Ishikawa (cell line): ENCODE data around the gene CIBAR2.

Experiments
- CEBPB ChIP-seq: IDR thresholded peaks from 2 replicates; pipeline ENCODE4 v1.6.1; 2012
- CREB1 ChIP-seq: IDR thresholded peaks from 2 replicates; pipeline ENCODE4 v1.6.1; 2012; ENCODE audit warnings: low read depth
- EGR1 ChIP-seq: IDR thresholded peaks from 2 replicates; pipeline ENCODE4 v1.6.1; 2012
- EP300 ChIP-seq: IDR thresholded peaks from 2 replicates; pipeline ENCODE4 v1.6.1; 2012; ENCODE audit warnings: borderline replicate concordance
- FOXM1 ChIP-seq: IDR thresholded peaks from 2 replicates; pipeline ENCODE4 v1.6.1; 2012; ENCODE audit warnings: low read depth, borderline replicate concordance
- NFIC ChIP-seq: IDR thresholded peaks from 2 replicates; pipeline ENCODE4 v1.6.1; 2012
- RAD21 ChIP-seq: IDR thresholded peaks from 2 replicates; pipeline ENCODE4 v1.6.1; 2012; ENCODE audit warnings: low read depth
- TAF1 ChIP-seq: IDR thresholded peaks from 2 replicates; pipeline ENCODE4 v1.6.1; 2012; ENCODE audit warnings: low read depth, mild to moderate bottlenecking
- TCF12 ChIP-seq: IDR thresholded peaks from 2 replicates; pipeline ENCODE4 v1.6.1; 2012; ENCODE audit warnings: low read depth
- TEAD4 ChIP-seq: IDR thresholded peaks from 2 replicates; pipeline ENCODE4 v1.6.1; 2012
- YY1 ChIP-seq: IDR thresholded peaks from 2 replicates; pipeline ENCODE4 v1.6.1; 2012; ENCODE audit warnings: low read depth
- ZBTB7A ChIP-seq: IDR thresholded peaks from 2 replicates; pipeline ENCODE4 v1.6.1; 2012; ENCODE audit warnings: low read depth
- TF ChIP-seq, protein P1 (sequence below): IDR thresholded peaks from 2 replicates; pipeline ENCODE4 v1.6.1; 2012
- TF ChIP-seq, protein P2 (sequence below): IDR thresholded peaks from 2 replicates; pipeline ENCODE4 v1.6.1; 2012
- TF ChIP-seq, protein P3 (sequence below): IDR thresholded peaks from 2 replicates; pipeline ENCODE4 v1.6.1; 2012; ENCODE audit warnings: low read depth, mild to moderate bottlenecking

CIBAR2 gene

DNA sequence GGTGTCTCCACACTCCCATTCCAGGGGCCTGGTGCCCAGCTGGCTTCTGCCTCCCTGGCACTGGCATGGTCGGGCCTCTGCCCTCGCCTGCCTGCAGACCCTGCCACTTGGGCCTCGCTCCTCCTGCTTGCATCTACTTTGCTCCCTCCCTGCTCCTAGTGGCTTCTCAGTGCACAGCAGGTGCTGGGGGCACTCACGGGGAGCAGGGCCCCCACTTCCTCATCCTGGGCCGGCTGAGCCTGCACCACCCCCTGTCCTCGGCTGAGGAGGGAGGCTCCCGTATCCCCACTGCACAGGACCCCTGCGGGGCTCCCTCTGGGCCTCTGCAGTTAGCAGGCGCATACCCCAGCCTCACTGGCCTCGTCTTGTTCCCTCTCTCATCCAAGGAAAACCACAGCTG, 35.2 kb downstream of the CIBAR2 start:
- TF ChIP-seq TEAD4: no peak
- no peak for TF ChIP-seq TAF1
- TF ChIP-seq ZBTB7A: no peak
- TF ChIP-seq, protein P1, sequence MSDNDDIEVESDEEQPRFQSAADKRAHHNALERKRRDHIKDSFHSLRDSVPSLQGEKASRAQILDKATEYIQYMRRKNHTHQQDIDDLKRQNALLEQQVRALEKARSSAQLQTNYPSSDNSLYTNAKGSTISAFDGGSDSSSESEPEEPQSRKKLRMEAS: no peak
- no peak for TF ChIP-seq CREB1
- no peak for TF ChIP-seq TCF12
- no peak for TF ChIP-seq EP300
- TF ChIP-seq, protein P2, sequence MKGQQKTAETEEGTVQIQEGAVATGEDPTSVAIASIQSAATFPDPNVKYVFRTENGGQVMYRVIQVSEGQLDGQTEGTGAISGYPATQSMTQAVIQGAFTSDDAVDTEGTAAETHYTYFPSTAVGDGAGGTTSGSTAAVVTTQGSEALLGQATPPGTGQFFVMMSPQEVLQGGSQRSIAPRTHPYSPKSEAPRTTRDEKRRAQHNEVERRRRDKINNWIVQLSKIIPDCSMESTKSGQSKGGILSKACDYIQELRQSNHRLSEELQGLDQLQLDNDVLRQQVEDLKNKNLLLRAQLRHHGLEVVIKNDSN: no peak
- TF ChIP-seq EGR1: no peak

DNA sequence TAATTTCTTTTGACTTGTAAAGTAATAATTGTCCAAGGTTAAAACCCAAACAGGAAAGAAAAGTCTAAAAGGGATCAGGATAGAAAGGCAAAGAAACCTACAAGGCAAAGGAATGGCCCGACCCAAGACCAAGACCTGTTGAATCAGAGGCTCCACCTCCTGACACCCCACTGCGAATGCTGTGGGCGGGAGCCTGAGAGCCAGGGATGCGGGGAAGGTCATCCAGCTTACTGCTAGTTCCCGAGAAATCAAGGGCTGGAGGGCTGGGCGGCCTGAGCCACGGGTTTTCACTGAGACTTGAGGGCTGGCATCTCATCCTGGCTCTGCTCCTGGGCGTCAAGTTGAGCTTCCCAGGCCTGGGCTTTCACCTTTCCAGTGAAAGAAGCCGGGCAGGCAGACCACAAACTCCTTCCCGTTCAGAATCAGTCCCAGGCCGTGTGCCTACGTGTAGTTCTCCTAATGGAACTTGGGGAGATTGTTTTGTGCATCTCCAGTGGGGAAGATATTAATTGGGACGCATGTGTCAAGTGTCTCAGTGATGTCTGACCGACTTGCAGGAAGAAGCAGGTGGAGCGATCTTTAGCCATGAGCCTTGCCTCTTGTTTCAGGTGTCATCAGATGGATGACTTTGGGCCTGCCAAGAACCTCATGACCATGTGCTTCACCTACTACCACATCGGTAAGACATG, 36.9 kb downstream of the CIBAR2 start:
- TF ChIP-seq FOXM1: no peak
- no peak for TF ChIP-seq YY1
- TF ChIP-seq RAD21: no peak
- TF ChIP-seq ZBTB7A: no peak
- no peak for TF ChIP-seq TAF1
- no peak for TF ChIP-seq NFIC

DNA sequence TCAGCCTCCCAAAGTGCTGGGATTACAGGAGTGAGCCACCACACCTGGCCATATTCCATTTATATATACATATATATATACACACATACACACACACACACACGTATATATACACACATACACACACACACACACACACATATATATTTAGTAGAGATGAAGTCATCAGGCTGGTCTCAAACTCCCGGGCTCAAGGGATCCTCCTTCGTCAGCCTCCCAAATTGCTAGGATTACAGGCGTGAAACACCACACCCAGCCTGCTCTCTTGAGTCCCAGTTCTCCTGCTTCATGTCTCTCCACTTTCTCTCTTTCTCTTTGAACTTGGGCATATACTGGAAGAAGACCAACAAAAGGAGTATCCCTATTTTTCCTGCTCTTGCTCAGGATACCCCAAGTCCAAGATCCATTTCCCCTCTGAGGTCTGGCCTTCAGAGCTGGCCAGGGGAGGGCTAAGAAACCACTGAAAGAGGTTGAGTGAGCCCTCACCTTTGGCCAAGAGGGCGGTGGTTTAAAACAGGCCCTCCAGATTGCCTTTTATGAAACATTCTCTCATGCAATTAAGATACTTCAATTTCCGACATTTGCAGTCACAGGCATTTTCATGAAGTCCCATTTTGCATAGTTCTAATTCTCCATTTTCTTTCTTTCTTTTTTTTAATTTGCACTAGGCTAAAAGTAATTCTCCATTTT, 37.9 kb downstream of the CIBAR2 start:
- no peak for TF ChIP-seq TAF1
- TF ChIP-seq, protein P1: no peak
- TF ChIP-seq ZBTB7A: no peak
- TF ChIP-seq CREB1: no peak
- TF ChIP-seq NFIC: no peak
- no peak for TF ChIP-seq EGR1
- TF ChIP-seq TEAD4: no peak
- TF ChIP-seq TCF12: no peak
- no peak for TF ChIP-seq RAD21
- no peak for TF ChIP-seq FOXM1

DNA sequence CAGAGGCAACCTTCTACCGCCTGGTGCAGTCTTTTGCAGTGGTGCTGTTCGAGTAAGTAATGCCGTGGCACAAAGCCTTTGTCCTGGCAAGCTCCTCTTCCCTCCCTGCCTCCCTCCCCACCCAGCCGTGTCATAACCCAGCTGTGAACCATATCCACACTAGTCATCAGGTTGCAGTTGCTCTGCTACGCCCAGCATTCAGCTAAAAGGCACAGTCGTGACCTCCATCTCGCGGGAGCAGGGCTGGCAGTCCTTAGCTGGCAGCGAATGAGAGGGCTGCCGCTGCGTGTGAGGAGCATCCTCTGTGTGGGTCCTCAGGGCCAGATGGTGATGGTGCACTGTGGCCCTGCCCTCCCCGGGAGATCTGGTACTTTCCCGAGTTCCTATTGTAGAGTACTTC, 39.3 kb downstream of the CIBAR2 start:
- TF ChIP-seq TEAD4 (no peak), RAD21 (no peak), CEBPB (no peak), EP300 (no peak), TCF12 (no peak), ZBTB7A (no peak)
- TF ChIP-seq, protein P3, sequence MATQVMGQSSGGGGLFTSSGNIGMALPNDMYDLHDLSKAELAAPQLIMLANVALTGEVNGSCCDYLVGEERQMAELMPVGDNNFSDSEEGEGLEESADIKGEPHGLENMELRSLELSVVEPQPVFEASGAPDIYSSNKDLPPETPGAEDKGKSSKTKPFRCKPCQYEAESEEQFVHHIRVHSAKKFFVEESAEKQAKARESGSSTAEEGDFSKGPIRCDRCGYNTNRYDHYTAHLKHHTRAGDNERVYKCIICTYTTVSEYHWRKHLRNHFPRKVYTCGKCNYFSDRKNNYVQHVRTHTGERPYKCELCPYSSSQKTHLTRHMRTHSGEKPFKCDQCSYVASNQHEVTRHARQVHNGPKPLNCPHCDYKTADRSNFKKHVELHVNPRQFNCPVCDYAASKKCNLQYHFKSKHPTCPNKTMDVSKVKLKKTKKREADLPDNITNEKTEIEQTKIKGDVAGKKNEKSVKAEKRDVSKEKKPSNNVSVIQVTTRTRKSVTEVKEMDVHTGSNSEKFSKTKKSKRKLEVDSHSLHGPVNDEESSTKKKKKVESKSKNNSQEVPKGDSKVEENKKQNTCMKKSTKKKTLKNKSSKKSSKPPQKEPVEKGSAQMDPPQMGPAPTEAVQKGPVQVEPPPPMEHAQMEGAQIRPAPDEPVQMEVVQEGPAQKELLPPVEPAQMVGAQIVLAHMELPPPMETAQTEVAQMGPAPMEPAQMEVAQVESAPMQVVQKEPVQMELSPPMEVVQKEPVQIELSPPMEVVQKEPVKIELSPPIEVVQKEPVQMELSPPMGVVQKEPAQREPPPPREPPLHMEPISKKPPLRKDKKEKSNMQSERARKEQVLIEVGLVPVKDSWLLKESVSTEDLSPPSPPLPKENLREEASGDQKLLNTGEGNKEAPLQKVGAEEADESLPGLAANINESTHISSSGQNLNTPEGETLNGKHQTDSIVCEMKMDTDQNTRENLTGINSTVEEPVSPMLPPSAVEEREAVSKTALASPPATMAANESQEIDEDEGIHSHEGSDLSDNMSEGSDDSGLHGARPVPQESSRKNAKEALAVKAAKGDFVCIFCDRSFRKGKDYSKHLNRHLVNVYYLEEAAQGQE: no peak

DNA sequence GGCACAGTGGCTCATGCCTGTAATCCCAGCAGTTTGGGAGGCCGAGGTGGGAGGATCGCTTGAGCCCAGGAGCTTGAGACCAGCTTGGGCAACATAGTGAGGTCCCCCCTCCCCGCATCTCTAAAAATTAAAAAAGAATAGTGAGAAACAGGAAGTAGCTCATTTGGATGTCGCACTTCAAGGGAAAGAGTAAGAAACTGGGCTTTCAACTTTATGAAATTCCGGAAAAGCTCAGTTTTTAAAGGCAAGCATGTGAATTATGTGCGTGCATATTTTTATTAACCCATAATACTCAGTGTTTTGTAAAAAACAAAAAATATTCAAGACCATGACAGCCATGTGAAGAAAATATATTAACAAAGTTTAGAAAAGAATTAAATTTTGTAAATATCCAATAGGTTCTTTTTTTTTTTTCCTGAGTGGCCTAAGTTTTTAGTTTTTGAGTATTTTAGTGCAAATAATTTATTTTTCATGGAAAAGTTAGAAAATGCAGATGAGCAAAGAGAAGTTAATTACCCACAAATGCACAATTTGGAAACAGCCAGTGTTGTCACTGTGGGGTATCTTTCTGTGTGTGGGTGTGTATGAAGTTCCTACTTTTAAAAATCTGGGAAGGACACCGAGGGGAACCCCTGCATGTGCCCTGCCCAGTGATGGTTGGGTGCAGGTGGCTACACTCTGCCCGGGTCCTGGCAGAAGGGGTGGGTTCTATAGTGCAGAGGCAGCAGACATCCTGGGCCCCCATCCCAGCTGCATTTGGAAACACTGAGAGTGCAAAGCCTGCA, 40.0 kb downstream of the CIBAR2 start:
- no peak for TF ChIP-seq NFIC
- no peak for TF ChIP-seq YY1
- no peak for TF ChIP-seq ZBTB7A
- TF ChIP-seq, protein P3: no peak
- no peak for TF ChIP-seq TEAD4
- no peak for TF ChIP-seq RAD21
- no peak for TF ChIP-seq CEBPB
- TF ChIP-seq TAF1: no peak
- no peak for TF ChIP-seq EGR1
- TF ChIP-seq, protein P2: no peak
- TF ChIP-seq FOXM1: no peak
- no peak for TF ChIP-seq CREB1
- TF ChIP-seq TCF12: no peak
- TF ChIP-seq EP300: no peak
- TF ChIP-seq, protein P1: no peak
